NOMO-1 treated with dmso at 0.1 percent for 144 hours (cell line): ENCODE measurements around the gene SLC23A2.
A peak's percentile ranks its signal among the peaks of the same experiment; 100 is the strongest.
"Not testable (repeated sequence)": the region's sequence is repeated elsewhere in the genome, so short reads cannot be mapped to it uniquely, and the experiment has no call there.

ENCODE experiments used
- DNase-seq: peaks from one replicate; lab custom pipeline; 2025; ENCODE audit not compliant: unreplicated experiment; lab: John Stamatoyannopoulos, UW

The SLC23A2 gene

GRCh38 chr20:4937407-4938319 is 63.6 kb downstream of the SLC23A2 start:
- DNase-seq, result no peak

GRCh38 chr20:4936851-4937406 is 64.4 kb downstream of the SLC23A2 start:
- no peak for DNase-seq

DNA sequence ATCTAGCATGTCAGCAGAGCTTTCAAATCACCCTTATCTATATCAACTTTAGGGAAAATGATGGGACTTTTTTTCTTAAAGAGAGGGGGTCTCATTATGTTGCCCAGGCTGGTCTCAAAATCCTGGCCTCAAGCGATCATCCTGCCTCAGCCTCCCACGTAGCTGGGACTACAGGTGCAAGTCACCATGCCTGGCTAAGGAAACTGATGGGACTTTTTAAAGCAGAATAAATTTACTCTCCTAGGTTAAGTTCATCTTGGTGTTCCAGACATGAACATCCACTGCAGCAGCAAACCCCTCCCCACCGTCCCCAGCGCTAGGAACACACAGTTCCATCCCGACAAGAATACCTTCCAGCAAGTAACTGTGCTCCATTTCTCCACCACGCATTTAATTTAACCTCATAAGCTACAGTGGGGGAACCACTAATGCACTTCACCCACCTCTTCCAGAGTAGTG is 64.9 kb downstream of the SLC23A2 start:
- no peak for DNase-seq

DNA sequence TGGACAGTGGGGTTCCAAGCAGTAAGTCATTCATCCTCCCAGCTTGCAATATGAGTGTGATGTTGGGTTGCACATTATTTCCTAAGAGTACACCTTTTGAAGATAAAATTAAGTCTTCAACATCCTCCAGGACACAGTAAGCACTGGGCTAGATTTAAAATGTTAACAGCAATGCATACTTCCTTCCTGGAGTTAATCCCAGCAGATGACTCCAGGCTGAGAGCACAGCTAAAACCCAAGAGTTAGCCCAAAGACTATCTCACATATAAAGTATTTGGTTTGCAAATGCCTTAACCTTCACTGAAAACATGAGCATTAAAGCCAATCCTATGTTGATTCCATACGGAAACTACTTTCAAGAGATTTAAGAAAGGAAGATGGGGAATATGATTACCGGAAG is 69.2 kb downstream of the SLC23A2 start:
- DNase-seq, result no peak

DNA sequence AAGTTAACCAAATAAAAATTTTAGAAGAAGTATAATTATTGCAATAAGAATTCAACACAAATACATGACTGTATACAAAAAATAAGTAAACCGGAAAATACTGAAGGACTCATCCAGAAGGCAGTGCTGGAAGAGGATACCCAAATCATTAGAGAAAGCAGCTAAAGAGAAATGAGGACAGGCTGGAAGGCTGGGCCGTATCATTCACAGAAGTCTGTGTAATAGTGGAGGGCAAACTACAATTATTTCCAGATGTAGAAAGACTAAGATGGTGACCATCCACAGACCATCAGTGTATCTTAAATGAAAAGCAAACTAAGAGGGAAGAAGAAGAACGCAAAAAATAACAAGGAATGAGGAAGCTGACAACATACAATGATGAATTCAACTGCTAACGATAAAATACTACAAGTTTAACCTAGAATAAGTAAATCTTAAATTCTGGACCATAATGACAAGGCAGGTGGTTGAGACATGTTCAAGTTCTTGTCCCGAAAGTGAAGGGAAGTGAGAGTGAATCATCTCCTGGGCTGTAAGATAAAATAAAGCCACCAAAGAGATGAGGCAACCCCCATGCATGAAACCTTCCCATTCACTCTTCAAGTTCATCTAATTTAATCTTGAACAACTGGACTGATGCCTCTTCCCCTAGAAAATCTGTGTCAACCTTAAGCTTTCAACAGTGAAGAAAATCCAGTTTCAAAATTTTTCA is 71.5 kb downstream of the SLC23A2 start:
- peak; percentile 43 for DNase-seq

GRCh38 chr20:4926531-4927156 is 74.7 kb downstream of the SLC23A2 start:
- DNase-seq, result no peak

GRCh38 chr20:4925842-4926530 is 75.3 kb downstream of the SLC23A2 start:
- no peak for DNase-seq

DNA sequence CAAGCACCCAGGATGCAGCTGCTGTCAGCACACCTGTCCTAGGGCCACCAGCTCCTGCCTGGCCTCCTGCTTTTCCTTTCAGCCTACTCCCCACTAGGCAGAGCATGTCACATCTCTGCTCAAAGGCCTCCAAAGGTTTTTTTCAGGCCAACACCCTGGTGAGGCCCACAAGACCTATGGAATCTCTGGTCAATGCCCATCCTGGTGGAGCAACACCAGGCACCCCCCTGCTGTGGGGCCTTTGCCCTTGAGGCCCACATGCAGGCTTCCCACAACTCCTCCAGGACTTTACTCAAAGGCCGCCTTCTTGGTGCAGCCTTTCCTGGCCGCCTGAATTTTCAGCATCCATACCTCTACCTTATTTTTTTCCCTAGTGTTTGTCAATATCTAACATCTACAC is 76.9 kb downstream of the SLC23A2 start:
- no peak for DNase-seq

DNA sequence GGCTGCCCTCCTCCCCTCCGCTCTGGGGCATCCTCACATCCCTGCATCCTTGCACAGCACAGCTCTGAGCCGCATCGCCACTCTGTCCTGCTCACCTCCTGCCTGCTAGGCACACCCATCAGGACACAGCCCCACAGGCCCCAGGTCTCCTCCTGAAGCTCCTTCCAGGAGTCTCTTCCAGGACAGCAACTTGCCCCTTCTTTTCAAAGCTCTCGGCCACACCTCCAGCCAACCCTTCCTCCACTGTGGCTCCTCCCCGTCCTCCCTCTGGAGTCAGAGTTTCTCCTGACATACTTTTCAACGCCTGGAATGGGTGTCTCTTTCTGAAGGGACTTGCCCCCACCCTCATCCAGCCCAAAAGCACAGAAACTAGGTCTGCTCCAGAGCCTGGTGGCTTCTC is 77.3 kb downstream of the SLC23A2 start:
- no peak for DNase-seq

DNA sequence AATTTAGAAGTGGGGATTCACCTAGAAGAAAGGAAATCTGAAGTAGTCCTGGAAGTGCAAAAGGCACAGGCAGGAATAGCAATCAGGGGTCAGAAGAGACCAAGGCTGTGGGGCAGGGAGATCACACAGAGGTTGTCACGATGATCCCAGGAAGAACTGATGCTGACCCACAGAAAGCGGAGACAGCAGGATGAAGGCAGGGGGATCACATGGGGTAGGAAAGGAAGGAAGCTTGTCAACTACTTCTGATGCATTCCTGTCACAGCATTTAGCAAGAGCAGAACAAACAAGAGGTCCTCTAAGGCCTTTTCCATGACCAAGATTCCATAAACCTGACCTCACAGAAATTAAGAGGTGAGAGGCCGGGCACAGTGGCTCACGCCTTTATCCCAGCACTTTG is 79.1 kb downstream of the SLC23A2 start:
- DNase-seq, result no peak

- not testable (repeated sequence) for DNase-seq
Observed at GRCh38 chr20:4921271-4921670, 80.0 kb downstream of the SLC23A2 start.

DNA sequence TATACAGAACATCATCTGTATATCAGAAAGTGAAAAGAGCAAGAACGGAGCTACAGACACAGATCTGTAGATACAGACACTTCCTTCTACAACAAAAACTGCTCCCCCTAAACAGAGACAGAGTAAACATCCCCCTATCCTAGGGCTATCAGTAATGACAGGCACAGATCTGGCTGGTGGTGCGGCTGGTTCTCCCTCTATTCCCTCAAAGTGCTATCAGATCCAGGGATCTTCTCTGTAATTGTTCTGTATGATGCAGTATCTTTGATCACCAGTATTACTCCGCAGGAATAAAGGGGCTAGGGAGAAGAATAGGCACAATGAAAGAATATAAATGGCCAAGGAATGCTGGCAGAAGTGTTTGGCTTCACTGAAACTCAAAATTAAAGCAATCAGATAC is 80.7 kb downstream of the SLC23A2 start:
- no peak for DNase-seq

DNA sequence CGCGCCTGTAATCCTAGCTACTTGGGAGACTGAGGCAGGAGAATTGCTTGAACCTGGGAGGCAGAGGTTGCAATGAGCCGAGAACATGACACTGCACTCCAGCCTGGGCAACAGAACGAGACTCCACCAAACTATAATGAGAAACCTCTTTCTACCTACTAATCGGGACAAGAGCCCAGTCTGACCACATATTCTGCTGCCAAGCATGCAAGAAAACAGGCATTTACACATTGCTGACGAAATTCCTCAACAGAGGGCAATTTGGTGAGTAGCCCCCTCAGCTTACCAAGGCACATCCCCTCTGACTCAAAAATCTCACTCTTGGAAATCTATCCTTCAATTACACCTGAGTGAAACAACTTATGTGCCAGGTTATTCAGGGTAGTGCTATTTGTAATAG is 81.2 kb downstream of the SLC23A2 start:
- no peak for DNase-seq

GRCh38 chr20:4919047-4919704 is 82.1 kb downstream of the SLC23A2 start:
- no peak for DNase-seq

DNA sequence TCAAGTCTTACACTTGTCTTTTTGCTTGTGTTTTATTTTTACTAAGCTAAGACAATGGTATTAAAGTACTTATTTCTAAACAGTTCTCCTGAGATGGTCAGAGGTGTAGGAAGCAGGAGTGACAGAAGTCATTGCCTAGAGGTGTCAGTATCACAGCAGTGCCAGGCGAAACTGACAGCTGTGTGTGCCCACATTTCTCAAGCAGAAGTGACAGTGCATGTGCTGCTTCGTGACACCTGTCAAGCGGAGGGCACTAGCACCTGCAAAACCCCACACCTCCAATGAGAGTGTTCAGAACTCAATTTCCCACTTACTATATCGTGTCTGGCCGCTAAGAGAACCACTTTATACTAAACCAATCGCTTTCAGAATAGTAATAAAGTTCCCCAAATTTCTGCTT is 82.8 kb downstream of the SLC23A2 start:
- DNase-seq, result no peak

DNA sequence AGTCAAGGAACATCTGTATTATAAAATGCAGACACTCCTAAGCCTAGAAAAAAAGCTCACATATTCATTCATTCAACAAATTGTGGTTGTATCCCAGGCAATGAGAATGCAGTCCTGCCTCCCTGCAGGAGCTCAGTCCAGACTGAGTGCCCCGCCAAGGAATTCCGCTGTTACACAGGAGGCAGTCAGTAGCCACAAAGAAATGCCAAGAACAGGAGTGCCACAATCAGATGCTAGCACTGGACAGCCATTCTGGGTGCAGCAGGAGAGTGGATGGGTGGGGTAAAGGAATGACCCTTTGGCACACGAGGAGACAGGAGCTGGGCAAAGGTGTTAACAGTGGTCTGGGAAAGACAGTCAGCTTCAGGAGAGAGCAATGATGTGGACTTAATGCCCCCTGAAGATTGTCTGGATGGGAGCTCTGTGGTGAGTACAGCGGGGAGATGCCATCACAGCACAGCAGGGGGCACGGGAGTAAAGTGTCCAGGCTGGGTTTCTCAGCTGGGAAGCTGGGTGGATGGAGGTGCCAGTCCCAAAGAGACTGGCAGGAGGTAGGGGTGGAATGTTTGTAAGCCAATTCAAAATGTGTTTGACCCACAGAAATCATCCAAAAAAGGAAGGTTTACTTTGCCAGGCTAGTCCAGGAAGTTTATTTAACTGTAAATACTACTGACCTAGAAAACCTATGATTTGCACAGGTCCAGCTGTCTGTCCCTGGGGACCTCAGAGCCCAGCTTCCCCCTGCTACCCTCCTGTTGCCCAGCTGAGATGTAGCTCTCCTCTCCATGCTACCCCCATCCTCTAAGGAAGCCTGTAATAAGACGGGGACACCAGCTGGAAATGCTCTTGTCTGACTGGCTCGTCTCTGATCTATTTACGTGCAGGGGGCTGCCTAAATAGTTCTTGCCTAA is 84.1 kb downstream of the SLC23A2 start:
- no peak for DNase-seq

DNA sequence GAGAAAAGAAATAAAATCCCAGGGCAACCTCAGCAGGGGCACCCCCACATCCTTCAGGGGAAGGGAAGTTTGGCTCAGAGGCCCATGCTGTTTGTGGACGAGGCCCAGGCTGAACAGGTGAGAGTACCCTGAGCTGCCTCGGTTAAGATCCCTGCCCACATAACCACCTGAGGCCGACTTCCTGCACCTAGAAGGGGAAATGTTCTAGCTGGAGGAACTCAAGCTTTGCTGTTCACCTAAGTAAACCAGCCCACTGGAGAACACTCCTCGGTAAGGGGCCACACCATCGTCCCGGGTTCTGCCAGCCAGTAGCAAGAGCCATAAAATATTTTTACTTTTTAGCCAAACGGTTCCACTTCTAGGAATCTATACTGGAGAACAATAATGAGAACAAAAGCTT is 88.2 kb downstream of the SLC23A2 start:
- DNase-seq, result no peak

DNA sequence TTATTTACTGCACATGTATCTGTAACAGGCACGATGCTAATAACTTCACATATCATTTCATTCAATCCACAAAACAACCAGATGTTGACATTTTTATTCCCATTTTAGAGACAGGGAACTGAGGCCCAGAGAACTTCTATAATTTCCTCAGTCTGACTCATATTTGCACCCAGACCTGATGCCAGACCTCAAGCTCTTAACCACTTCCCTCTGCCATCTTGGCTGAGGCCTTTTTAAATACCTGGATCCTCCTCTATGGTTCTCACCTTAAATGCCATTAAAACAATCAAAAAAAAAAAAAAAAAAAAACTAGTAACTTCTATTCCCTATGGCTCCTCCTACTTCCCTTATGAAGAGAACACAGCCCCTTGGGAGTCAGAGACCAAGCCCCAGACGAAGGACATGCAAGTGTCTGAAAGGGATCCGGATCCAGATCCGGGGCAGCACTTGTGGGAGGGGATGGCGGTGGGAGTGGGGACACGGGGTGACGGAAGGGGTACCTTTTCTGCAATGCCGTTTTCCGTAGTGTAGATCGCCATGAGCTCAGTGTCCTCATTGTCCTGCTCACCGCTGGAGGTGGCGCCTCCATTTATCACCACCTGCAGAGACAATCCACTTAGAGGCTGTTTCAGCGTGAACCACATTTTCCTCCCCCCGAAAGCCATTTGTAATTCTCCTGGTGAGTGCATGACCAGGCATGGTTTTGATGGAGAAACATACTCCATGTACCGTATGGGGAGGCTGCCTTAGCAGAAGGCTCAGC is 88.7 kb downstream of the SLC23A2 start:
- no peak for DNase-seq

GRCh38 chr20:4910951-4911350 is 90.4 kb downstream of the SLC23A2 start:
- no peak for DNase-seq
